H1 (cell line): Measurements from ENCODE around the gene CALHM3. TPM values are rescaled to one million over a fixed set of nuclear protein-coding genes. Genes with fewer than 3 reads are reported as not detected.

ENCODE experiments used
- CTCF ChIA-PET: fragments of 300-600 bp; sonication (Branson Sonifier 250); formaldehyde crosslinking; loops from one replicate; lab custom pipeline; 2021; ENCODE audit not compliant: partially characterized antibody; lab: Charles Lee
- POLR2A ChIA-PET: fragments of 300-600 bp; sonication (Branson Sonifier 250); formaldehyde crosslinking; loops from one replicate; lab custom pipeline; 2021; ENCODE audit warnings: inconsistent platforms; ENCODE audit not compliant: partially characterized antibody; lab: Charles Lee
- DNase-seq, 2 experiments: peaks; one replicate each; pipeline versions ENCODE4 v3.0.0 to v3.0.0-alpha.2; 2010 to 2022; ENCODE audit warnings: low spot score in 2 of 2, low read depth in 1 of 2, mixed read lengths in 1 of 2
- FAIRE-seq: peaks from 2 replicates; lab custom pipeline; 2011; peaks lifted over from hg19 to GRCh38; lab: Jason Lieb, UNC
- H2AFZ ChIP-seq: 2 replicates; pipeline ENCODE4 v1.8.1; 2012; ENCODE audit warnings: low read length, inconsistent platforms
- H2AK5ac ChIP-seq: 2 replicates; pipeline ENCODE4 v1.6.1; 2013; ENCODE audit warnings: low read depth, low read length
- H2BK120ac ChIP-seq: replicated peaks from 2 replicates; pipeline ENCODE3; 2013; ENCODE audit warnings: low read depth, low read length, inconsistent platforms
- H2BK12ac ChIP-seq: 2 replicates; pipeline ENCODE4 v1.6.1; 2013; ENCODE audit warnings: low read depth, low read length
- H2BK15ac ChIP-seq: 2 replicates; pipeline ENCODE4 v1.6.1; 2013; ENCODE audit warnings: low read length
- H2BK20ac ChIP-seq: 2 replicates; pipeline ENCODE4 v1.6.1; 2013; ENCODE audit warnings: low read length
- H2BK5ac ChIP-seq: 2 replicates; pipeline ENCODE4 v1.6.1; 2013; ENCODE audit warnings: low read depth, low read length
- H3K14ac ChIP-seq: 2 replicates; pipeline ENCODE4 v1.6.1; 2013; ENCODE audit warnings: inconsistent platforms; ENCODE audit not compliant: insufficient read length
- H3K18ac ChIP-seq: 2 replicates; pipeline ENCODE4 v1.6.1; 2013; ENCODE audit warnings: low read length; ENCODE audit errors: extremely low read depth
- H3K23ac ChIP-seq: 2 replicates; pipeline ENCODE4 v1.6.1; 2013; ENCODE audit warnings: inconsistent platforms; ENCODE audit not compliant: insufficient read length
- H3K23me2 ChIP-seq: 2 replicates; pipeline ENCODE4 v1.6.1; 2013; ENCODE audit warnings: low read depth, low read length
- H3K27ac ChIP-seq: 2 replicates; pipeline ENCODE4 v1.6.1; 2011; ENCODE audit warnings: low read depth, low read length, inconsistent platforms
- H3K27me3 ChIP-seq, 4 experiments: replicated peaks in 1 of 4; 1 replicate in 1 of 4; 2 replicates in 3 of 4; pipeline versions ENCODE4 v1.6.1 to v1.8.1; 2011 to 2013; ENCODE audit warnings: low read length in 3 of 4, mild to moderate bottlenecking in 3 of 4, inconsistent platforms in 2 of 4, mixed read lengths in 2 of 4, moderate library complexity in 1 of 4; ENCODE audit not compliant: control insufficient read depth in 3 of 4, insufficient read depth in 3 of 4; ENCODE audit errors: extremely low read depth in 1 of 4
- H3K36me3 ChIP-seq, 4 experiments: 2 replicates each; pipeline versions ENCODE4 v1.6.1 to v1.8.1; 2011 to 2013; ENCODE audit warnings: mild to moderate bottlenecking in 4 of 4, low read length in 3 of 4, moderate library complexity in 2 of 4, control low read depth in 1 of 4, inconsistent platforms in 1 of 4; ENCODE audit not compliant: insufficient read depth in 4 of 4, control insufficient read depth in 2 of 4
- H3K4ac ChIP-seq: replicated peaks from 2 replicates; pipeline ENCODE3; 2013; ENCODE audit warnings: low read length, low read depth, mixed read lengths, inconsistent platforms; ENCODE audit not compliant: insufficient read length
- H3K4me1 ChIP-seq, 4 experiments: replicated peaks in 1 of 4; 1 replicate in 1 of 4; 2 replicates in 3 of 4; pipeline versions ENCODE4 v1.6.1 to v1.8.1; 2011 to 2013; ENCODE audit warnings: low read length in 3 of 4, inconsistent platforms in 2 of 4, mixed read lengths in 1 of 4; ENCODE audit not compliant: insufficient read depth in 4 of 4, control insufficient read depth in 3 of 4
- H3K4me2 ChIP-seq, 2 experiments: 2 replicates each; pipeline versions ENCODE4 v1.6.1 to v1.8.1; 2011 to 2013; ENCODE audit warnings: low read depth in 2 of 2, low read length in 2 of 2, control low read depth in 1 of 2, inconsistent platforms in 1 of 2, mild to moderate bottlenecking in 1 of 2; ENCODE audit not compliant: insufficient read depth in 1 of 2
- H3K4me3 ChIP-seq, 4 experiments: fragments of 200-600, 300-600 bp in 1 of 4; sonication (generic), shearing (Covaris generic), sonication (Bioruptor Twin) in 1 of 4; 2 replicates each; pipeline versions ENCODE4 v1.5.1 to v1.8.1; 2011 to 2016; ENCODE audit warnings: low read length in 4 of 4, low read depth in 3 of 4, control low read depth in 2 of 4, inconsistent platforms in 2 of 4, mild to moderate bottlenecking in 2 of 4, mixed read lengths in 1 of 4, moderate library complexity in 1 of 4; ENCODE audit not compliant: insufficient read depth in 2 of 4; ENCODE audit errors: extremely low read depth in 1 of 4
- H3K56ac ChIP-seq: replicated peaks from 2 replicates; pipeline ENCODE3; 2013; ENCODE audit warnings: low read depth, mild to moderate bottlenecking, mixed read lengths, low read length, inconsistent platforms; ENCODE audit not compliant: insufficient read length
- H3K79me1 ChIP-seq: 2 replicates; pipeline ENCODE4 v1.6.1; 2013; ENCODE audit warnings: low read depth, low read length, control low read depth
- H3K79me2 ChIP-seq, 2 experiments: 2 replicates each; pipeline versions ENCODE4 v1.6.1 to v1.8.1; 2012 to 2013; ENCODE audit warnings: low read length in 2 of 2, mild to moderate bottlenecking in 2 of 2, inconsistent platforms in 1 of 2; ENCODE audit not compliant: insufficient read depth in 2 of 2, control insufficient read depth in 1 of 2
- H3K9ac ChIP-seq, 4 experiments: replicated peaks in 1 of 4; 1 replicate in 1 of 4; 2 replicates in 3 of 4; pipeline versions ENCODE4 v1.6.1 to v1.8.1; 2011 to 2013; ENCODE audit warnings: low read depth in 3 of 4, low read length in 3 of 4, control low read depth in 2 of 4, mild to moderate bottlenecking in 2 of 4, moderate library complexity in 2 of 4, inconsistent platforms in 1 of 4; ENCODE audit errors: extremely low read depth in 1 of 4
- H3K9me3 ChIP-seq, 2 experiments: 2 replicates each; pipeline versions ENCODE4 v1.6.1 to v1.8.1; 2012 to 2013; ENCODE audit warnings: mild to moderate bottlenecking in 2 of 2, moderate library complexity in 2 of 2, control low read depth in 1 of 2, inconsistent platforms in 1 of 2, low read depth in 1 of 2, low read length in 1 of 2, mixed read lengths in 1 of 2; ENCODE audit not compliant: insufficient read depth in 2 of 2
- H4K20me1 ChIP-seq, 2 experiments: replicated peaks in 1 of 2; 2 replicates each; pipeline versions ENCODE3 to v1.8.1; 2011 to 2013; ENCODE audit warnings: inconsistent platforms in 2 of 2, low read length in 2 of 2, mild to moderate bottlenecking in 1 of 2; ENCODE audit not compliant: insufficient read depth in 2 of 2, control insufficient read depth in 1 of 2
- H4K5ac ChIP-seq: 2 replicates; pipeline ENCODE4 v1.6.1; 2013; ENCODE audit warnings: low read length, low read depth, mixed read lengths, inconsistent platforms; ENCODE audit not compliant: insufficient read length
- H4K8ac ChIP-seq: 2 replicates; pipeline ENCODE4 v1.8.0; 2013; ENCODE audit warnings: mild to moderate bottlenecking, moderate library complexity, low read length, inconsistent platforms; ENCODE audit not compliant: insufficient read depth; ENCODE audit errors: extremely low read depth
- H4K91ac ChIP-seq: replicated peaks from 2 replicates; pipeline ENCODE3; 2013; ENCODE audit warnings: low read length, mixed read lengths, inconsistent platforms; ENCODE audit not compliant: insufficient read length
- ATF3 ChIP-seq: IDR thresholded peaks from 2 replicates; pipeline ENCODE4 v1.6.1; 2011; ENCODE audit warnings: low read depth, mild to moderate bottlenecking, low read length; ENCODE audit not compliant: insufficient read depth
- CEBPB ChIP-seq: IDR thresholded peaks from 2 replicates; pipeline ENCODE4 v1.6.1; 2012; ENCODE audit warnings: low read depth, low read length
- CHD2 ChIP-seq: IDR thresholded peaks from 2 replicates; pipeline ENCODE4 v1.6.1; 2012; ENCODE audit warnings: low read length, improper control_type of control experiment
- EP300 ChIP-seq, 2 experiments: IDR thresholded peaks; 1 replicate in 1 of 2; 2 replicates in 1 of 2; pipeline ENCODE4 v1.6.1; 2011 to 2012; ENCODE audit warnings: low read depth in 2 of 2, low read length in 2 of 2, mild to moderate bottlenecking in 2 of 2, borderline replicate concordance in 1 of 2, inconsistent platforms in 1 of 2, moderate library complexity in 1 of 2
- HDAC6 ChIP-seq: IDR thresholded peaks from one replicate; pipeline ENCODE4 v1.7.1; 2012; ENCODE audit warnings: low read depth, mild to moderate bottlenecking, inconsistent platforms, low read length, moderate library complexity
- RFX5 ChIP-seq: IDR thresholded peaks from 2 replicates; pipeline ENCODE4 v1.6.1; 2011; ENCODE audit warnings: low read depth, low read length, improper control_type of control experiment, borderline replicate concordance
- WGBS, 2 experiments: shearing (Covaris generic) in 1 of 2; methylation state at CpG; one replicate each; pipeline versions ENCODE4 v1.1.6 to v1.1.7; 2013 to 2015; ENCODE audit warnings: low lambda C conversion rate in 2 of 2, mixed read lengths in 2 of 2, inconsistent platforms in 1 of 2, low coverage in 1 of 2, missing lambda C conversion rate in 1 of 2; ENCODE audit not compliant: insufficient replicate concordance in 2 of 2, insufficient coverage in 1 of 2, insufficient read length in 1 of 2; ENCODE audit errors: extremely low coverage in 1 of 2, missing lambda C conversion rate in 1 of 2; 5-methylcytosine and 5-hydroxymethylcytosine counted together
- polyA plus RNA-seq, 7 experiments: library from polyadenylated mRNA; depleted of rRNA in 3 of 7; stranded (reverse) in 5 of 7; unstranded in 2 of 7; fragments of >200 nt in 5 of 7; fragments of 200-250 nt in 2 of 7; gene quantifications; 1 replicate in 5 of 7; 2 replicates in 1 of 7; 4 replicates in 1 of 7; pipeline versions ENCODE4 v1.2.1 to v1.2.3, GENCODE V29; 2011 to 2013; ENCODE audit warnings: missing spikeins in 2 of 7, mixed read lengths in 2 of 7
- total RNA-seq: library from RNA; stranded (reverse); fragmentation: NEBNext Ultra II Directional; extraction: Animal tissue kit (Norgen Biotek cat#: 25700); gene quantifications from 2 replicates; pipeline ENCODE4 v1.2.1, GENCODE V29; 2021

The CALHM3 gene
- total and polyA plus RNA-seq, 2 of the 8 experiments (the other 6 are each of a cell fraction or from before 2014, with no cell fraction given) = 0.17 to 0.60 TPM

GRCh38 chr10:103491729-103492364 lies 12.8 kb upstream of the CALHM3 start:
- WGBS, 2 experiments = 70% methylated on average over 7 of the region's 7 CpGs; no CpG with 5 or more reads in 1 of the 2 experiments
- H4K91ac ChIP-seq = no peak overlapping the region
- H3K9ac ChIP-seq = no peak overlapping the region; a peak in 1 of 7 replicates
- FAIRE-seq = no peak
- no peak overlapping the region for H2AFZ ChIP-seq
- no peak overlapping the region for H2BK15ac ChIP-seq
- no peak overlapping the region for H3K23ac ChIP-seq
- H3K18ac ChIP-seq = no peak overlapping the region
- peaks cover 0 to 4% (median 3%) of the 10 kb centered on the region in 4 experiments; a peak in 5 of 7 replicates for H3K4me1 ChIP-seq
- no peaks in the 10 kb centered on the region for H3K79me2 ChIP-seq
- no peak overlapping the region for H3K4me3 ChIP-seq
- peaks cover 8 to 36% (median 28%) of the 10 kb centered on the region in 4 experiments for H3K27me3 ChIP-seq
- no peak overlapping the region for H2BK12ac ChIP-seq
- no peaks in the 10 kb centered on the region for H4K20me1 ChIP-seq
- H2BK20ac ChIP-seq = no peak overlapping the region
- ChIA-PET CTCF (interaction anchor here (0.8 to 4.6 kb wide), 16 partner anchors 9 to 107 kb away, joined by 3 to 24 read pairs (median 4); no protein-coding TSS in a partner anchor), POLR2A (no interaction called here)
- H3K9me3 ChIP-seq = no peaks in the 10 kb centered on the region
- no peak overlapping the region for H4K8ac ChIP-seq
- H3K27ac ChIP-seq = no peak overlapping the region
- H3K36me3 ChIP-seq = no peaks in the 10 kb centered on the region
- H2BK120ac ChIP-seq = no peak overlapping the region
- no peak overlapping the region for H4K5ac ChIP-seq
- no peak overlapping the region for H3K56ac ChIP-seq
- H3K4me2 ChIP-seq = no peak overlapping the region; a peak in 1 of 4 replicates
- H3K23me2 ChIP-seq = peaks cover 11% of the 10 kb centered on the region
- H3K4ac ChIP-seq = no peak overlapping the region
- no peak overlapping the region for H3K14ac ChIP-seq
- TF ChIP-seq HDAC6 (no peak), ATF3 (no peak), CHD2 (no peak), EP300 (IDR thresholded peaks at IDR 0.05; ENCODE audit: borderline replicate concordance in 1 of 2, low read depth in 2 of 2, low read length in 2 of 2) (no peak), CEBPB (no peak), RFX5 (no peak)
- H2BK5ac ChIP-seq = no peak overlapping the region
- DNase-seq = no peak
- H2AK5ac ChIP-seq = no peak overlapping the region
- no peaks in the 10 kb centered on the region for H3K79me1 ChIP-seq
